GM06990 (cell line): ENCODE data around the gene NOXA1.
"Not testable (repeated sequence)": the region's sequence is repeated elsewhere in the genome, so short reads cannot be mapped to it uniquely, and the experiment has no call there.

Source experiments
- DNase-seq: peaks from one replicate; pipeline ENCODE4 v3.0.0-alpha.2; 2011; ENCODE audit not compliant: insufficient read length; ENCODE audit errors: extremely low read depth
- H3K27me3 ChIP-seq: replicated peaks from 2 replicates; pipeline ENCODE4 v1.6.0; 2011; ENCODE audit warnings: low read length; ENCODE audit not compliant: control insufficient read depth, insufficient read depth
- H3K36me3 ChIP-seq: 2 replicates; pipeline ENCODE4 v1.5.1; 2011; ENCODE audit warnings: low read length; ENCODE audit not compliant: control insufficient read depth, insufficient read depth
- H3K4me3 ChIP-seq: replicated peaks from 2 replicates; pipeline ENCODE4 v1.5.1; 2011; ENCODE audit warnings: low read depth, mild to moderate bottlenecking, control low read depth, low read length
- CTCF ChIP-seq: IDR thresholded peaks from 2 replicates; pipeline ENCODE4 v1.5.1; 2011; ENCODE audit warnings: low read length, control low read depth, mild to moderate bottlenecking, inconsistent platforms; ENCODE audit not compliant: insufficient read depth, poor library complexity, severe bottlenecking

NOXA1 gene

GRCh38 chr9:137465720-137466388 lies 42.7 kb downstream of the NOXA1 start:
- no peaks in the 10 kb centered on the region for H3K27me3 ChIP-seq
- TF ChIP-seq CTCF, result no peak
- H3K4me3 ChIP-seq, result no peak overlapping the region
- H3K36me3 ChIP-seq, result no peaks in the 10 kb centered on the region
- no peak for DNase-seq

GRCh38 chr9:137466389-137467085 lies 43.3 kb downstream of the NOXA1 start:
- not testable (repeated sequence) for H3K36me3 ChIP-seq, H3K4me3 ChIP-seq, DNase-seq, H3K27me3 ChIP-seq

GRCh38 chr9:137467161-137467581 lies 44.0 kb downstream of the NOXA1 start:
- H3K4me3 ChIP-seq, result no peak overlapping the region
- no peak for TF ChIP-seq CTCF
- DNase-seq, result no peak
- H3K27me3 ChIP-seq, result no peaks in the 10 kb centered on the region
- H3K36me3 ChIP-seq, result no peaks in the 10 kb centered on the region

GRCh38 chr9:137467896-137468295 lies 44.7 kb downstream of the NOXA1 start:
- Histone ChIP-seq H3K27me3 (no peaks in the 10 kb centered on the region), H3K36me3 (no peaks in the 10 kb centered on the region), H3K4me3 (no peak overlapping the region)
- TF ChIP-seq CTCF, result no peak
- DNase-seq, result no peak

- no peak for DNase-seq
- TF ChIP-seq CTCF, result no peak
- Histone ChIP-seq H3K36me3 (no peaks in the 10 kb centered on the region), H3K4me3 (no peak overlapping the region), H3K27me3 (no peaks in the 10 kb centered on the region)
Observed at GRCh38 chr9:137470785-137471184, 47.6 kb downstream of the NOXA1 start.

GRCh38 chr9:137474271-137474670 lies 51.1 kb downstream of the NOXA1 start:
- Histone ChIP-seq H3K4me3 (no peak overlapping the region), H3K36me3 (no peaks in the 10 kb centered on the region), H3K27me3 (no peaks in the 10 kb centered on the region)
- no peak for TF ChIP-seq CTCF
- DNase-seq, result no peak
